Amniotic stem cell (primary cell): ENCODE data around the gene FAR2.
A peak's percentile ranks its signal among the peaks of the same experiment; 100 is the strongest.
"Not testable (repeated sequence)": the region's sequence is repeated elsewhere in the genome, so short reads cannot be mapped to it uniquely, and the experiment has no call there.

Source experiments
- DNase-seq: peaks from one replicate; lab custom pipeline; 2025; lab: John Stamatoyannopoulos, UW

The FAR2 gene

GRCh38 chr12:29234552-29234951 is 85.5 kb downstream of the FAR2 start:
- no peak for DNase-seq

GRCh38 chr12:29234965-29235626 is 86.0 kb downstream of the FAR2 start:
- DNase-seq, result no peak

- DNase-seq, result no peak
Measured at GRCh38 chr12:29238822-29239291, 89.8 kb downstream of the FAR2 start.

GRCh38 chr12:29239336-29239735 is 90.3 kb downstream of the FAR2 start:
- DNase-seq, result no peak

GRCh38 chr12:29240441-29240840 is 91.4 kb downstream of the FAR2 start:
- DNase-seq, result no peak

- DNase-seq, result peak; percentile 19
Measured at GRCh38 chr12:29241821-29242591, 92.9 kb downstream of the FAR2 start.

- DNase-seq, result no peak
Measured at GRCh38 chr12:29242921-29243431, 93.9 kb downstream of the FAR2 start.

GRCh38 chr12:29244159-29244765 is 95.2 kb downstream of the FAR2 start:
- DNase-seq, result no peak

GRCh38 chr12:29245246-29245645 is 96.2 kb downstream of the FAR2 start:
- no peak for DNase-seq

GRCh38 chr12:29249930-29250329 is 100.9 kb downstream of the FAR2 start:
- no peak for DNase-seq

- no peak for DNase-seq
Measured at GRCh38 chr12:29253906-29254625, 105.0 kb downstream of the FAR2 start.

GRCh38 chr12:29255042-29255441 is 106.0 kb downstream of the FAR2 start:
- no peak for DNase-seq

GRCh38 chr12:29256598-29256997 is 107.5 kb downstream of the FAR2 start:
- DNase-seq, result no peak

- not testable (repeated sequence) for DNase-seq
Measured at GRCh38 chr12:29257687-29258086, 108.6 kb downstream of the FAR2 start.

GRCh38 chr12:29264424-29264823 is 115.3 kb downstream of the FAR2 start:
- DNase-seq, result no peak

GRCh38 chr12:29269706-29270408 is 120.8 kb downstream of the FAR2 start:
- no peak for DNase-seq

- DNase-seq, result no peak
Measured at GRCh38 chr12:29270446-29270845, 121.4 kb downstream of the FAR2 start.

- DNase-seq, result no peak
Measured at GRCh38 chr12:29273178-29273843, 124.2 kb downstream of the FAR2 start.

- DNase-seq, result no peak
Measured at GRCh38 chr12:29275834-29276233, 126.8 kb downstream of the FAR2 start.

- DNase-seq, result no peak
Measured at GRCh38 chr12:29277231-29277630, 128.2 kb downstream of the FAR2 start.
